GM12892 (cell line): ENCODE results near the gene SHMT2.

Source experiments
- POLR2A ChIP-seq: IDR thresholded peaks from 2 replicates; pipeline ENCODE4 v1.6.1; 2011; ENCODE audit warnings: low read depth, low read length, control low read depth
- POLR2AphosphoS5 ChIP-seq: IDR thresholded peaks from 2 replicates; pipeline ENCODE4 v1.6.1; 2011; ENCODE audit warnings: low read depth, low read length, control low read depth
- TAF1 ChIP-seq: IDR thresholded peaks from 2 replicates; pipeline ENCODE4 v1.6.1; 2011; ENCODE audit warnings: low read depth, mild to moderate bottlenecking, control low read depth, low read length, borderline replicate concordance

DNA sequence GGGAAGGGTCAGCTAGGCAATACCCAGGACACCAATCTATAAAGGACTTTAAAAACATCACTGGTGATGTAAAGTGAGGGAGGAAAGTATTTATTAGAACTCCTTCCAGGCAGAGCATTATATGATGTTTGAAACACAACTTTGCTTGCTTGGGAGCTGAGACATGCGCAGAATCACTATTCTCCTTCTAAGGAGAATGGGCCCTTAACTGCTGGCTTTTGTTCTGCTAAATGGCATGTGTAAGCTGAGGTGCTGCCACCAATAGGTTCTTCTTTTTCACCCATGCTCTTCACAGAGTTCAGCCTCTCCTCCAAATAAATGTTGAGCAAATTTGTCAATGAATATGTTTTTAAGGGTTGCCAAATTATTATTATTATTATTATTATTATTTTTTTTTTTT is 17.5 kb downstream of the SHMT2 start:
- no peak for TF ChIP-seq POLR2A
- no peak for TF ChIP-seq TAF1
- no peak for TF ChIP-seq POLR2AphosphoS5
